A673 (cell line): ENCODE results near the gene PYGM. TPM values are rescaled to one million over a fixed set of nuclear protein-coding genes. Genes with fewer than 3 reads are reported as not detected.

ENCODE experiments used
- BruUV-seq: library from RNA; stranded (reverse); fragments of 400-500 nt; replicated peaks from 2 replicates; lab custom pipeline; 2021; lab: Mats Ljungman, UMichigan
- CTCF ChIA-PET: fragments of 300-600 bp; sonication (Branson Sonifier 250); formaldehyde crosslinking; loops from one replicate; lab custom pipeline; 2022; ENCODE audit warnings: antibody characterized with exemption; lab: Charles Lee
- POLR2A ChIA-PET: fragments of 300-600 bp; sonication (Branson Sonifier 250); formaldehyde crosslinking; loops from one replicate; lab custom pipeline; 2022; ENCODE audit warnings: antibody characterized with exemption; ENCODE audit not compliant: low non-redundant PET; lab: Charles Lee
- DNase-seq: peaks from one replicate; pipeline ENCODE4 v3.0.0-alpha.2; 2015; ENCODE audit warnings: low spot score
- H3K27ac ChIP-seq: fragments of 200-600 bp; sonication (generic); 2 replicates; pipeline ENCODE4 v1.5.1; 2016; ENCODE audit warnings: mixed run types, low read depth, mild to moderate bottlenecking, mixed read lengths, antibody characterized with exemption, low read length; ENCODE audit not compliant: poor library complexity, severe bottlenecking
- H3K27me3 ChIP-seq: fragments of 200-600 bp; sonication (generic); replicated peaks from 2 replicates; pipeline ENCODE4 v1.6.1; 2017; ENCODE audit warnings: mixed run types, low read depth, mild to moderate bottlenecking, mixed read lengths, antibody characterized with exemption, low read length; ENCODE audit not compliant: insufficient read depth, poor library complexity
- H3K36me3 ChIP-seq: fragments of 200-600 bp; sonication (generic); 2 replicates; pipeline ENCODE4 v1.6.1; 2016; ENCODE audit warnings: mixed run types, mild to moderate bottlenecking, mixed read lengths, antibody characterized with exemption, low read length; ENCODE audit not compliant: insufficient read depth, poor library complexity, severe bottlenecking
- H3K4me1 ChIP-seq: fragments of 200-600 bp; sonication (generic); 2 replicates; pipeline ENCODE4 v1.6.1; 2017; ENCODE audit warnings: mixed run types, mild to moderate bottlenecking, mixed read lengths, antibody characterized with exemption, low read length; ENCODE audit not compliant: insufficient read depth, poor library complexity, severe bottlenecking
- H3K4me3 ChIP-seq: fragments of 200-600 bp; sonication (generic); 2 replicates; pipeline ENCODE4 v1.5.1; 2016; ENCODE audit warnings: low read depth, mixed run types, mild to moderate bottlenecking, mixed read lengths, low read length; ENCODE audit not compliant: poor library complexity, severe bottlenecking
- H3K9me3 ChIP-seq: fragments of 200-600 bp; sonication (generic); 2 replicates; pipeline ENCODE4 v1.6.1; 2016; ENCODE audit warnings: mixed run types, low read depth, mild to moderate bottlenecking, mixed read lengths, antibody characterized with exemption, low read length; ENCODE audit not compliant: poor library complexity, severe bottlenecking
- EZH2 ChIP-seq: fragments of 200-600 bp; sonication (generic); IDR thresholded peaks from 2 replicates; pipeline ENCODE4 v1.6.1; 2017; ENCODE audit warnings: borderline replicate concordance, low read depth, mild to moderate bottlenecking, mixed read lengths, antibody characterized with exemption, low read length; ENCODE audit not compliant: poor library complexity, severe bottlenecking
- intact Hi-C: fragments of 100-400 bp; cut with micrococcal nuclease; formaldehyde crosslinking; loops from one replicate; pipeline ENCODE4 v1.10.0; 2022; ENCODE audit not compliant: unreplicated experiment
- total RNA-seq: library from RNA; stranded (reverse); gene quantifications from 2 replicates; pipeline ENCODE4 v1.2.3, GENCODE V29; 2021
- TF ChIP-seq, protein P1 (sequence below): fragments of 300-800, 200-600 bp; sonication (generic); conservative IDR thresholded peaks from 2 replicates; pipeline ENCODE4 v1.5.1; 2017; ENCODE audit warnings: low read depth, mild to moderate bottlenecking, antibody characterized with exemption, low read length, moderate library complexity, mixed read lengths

PYGM gene
- total RNA-seq, 1 experiment from 2014 or later, result 2.4 TPM

DNA sequence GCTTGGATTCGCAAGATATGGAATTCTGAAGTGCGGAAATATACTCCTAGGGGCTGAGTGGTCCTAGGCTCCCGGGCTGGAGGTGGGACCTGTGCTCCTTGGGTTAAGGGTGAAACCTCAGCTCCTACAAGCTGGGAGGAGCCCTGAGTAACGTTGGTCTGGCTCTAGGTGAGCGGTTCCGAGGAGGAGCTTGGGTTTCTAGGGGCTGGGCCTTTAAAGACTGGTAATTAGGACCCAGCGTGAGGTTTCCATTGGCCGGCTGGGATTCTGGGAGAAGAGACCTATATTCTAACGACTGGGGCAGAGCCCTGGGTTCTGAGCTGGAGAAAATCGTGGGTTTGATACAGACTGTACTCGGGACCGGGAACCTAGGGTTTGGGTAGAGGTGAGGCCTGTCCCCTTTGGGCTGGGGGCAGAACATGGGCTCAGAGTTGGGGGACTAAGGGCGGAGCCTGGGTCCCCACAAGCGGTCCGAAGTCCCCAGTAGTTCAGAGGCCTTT, 44.1 kb upstream of the PYGM start:
- no peaks in the 10 kb centered on the region for H3K9me3 ChIP-seq
- peak overlapping the region; percentile 56 for H3K4me3 ChIP-seq
- peak overlapping the region; percentile 79 for H3K27ac ChIP-seq
- H3K36me3 ChIP-seq, result peaks cover 6% of the 10 kb centered on the region
- no peak for DNase-seq
- TF ChIP-seq, protein P1, sequence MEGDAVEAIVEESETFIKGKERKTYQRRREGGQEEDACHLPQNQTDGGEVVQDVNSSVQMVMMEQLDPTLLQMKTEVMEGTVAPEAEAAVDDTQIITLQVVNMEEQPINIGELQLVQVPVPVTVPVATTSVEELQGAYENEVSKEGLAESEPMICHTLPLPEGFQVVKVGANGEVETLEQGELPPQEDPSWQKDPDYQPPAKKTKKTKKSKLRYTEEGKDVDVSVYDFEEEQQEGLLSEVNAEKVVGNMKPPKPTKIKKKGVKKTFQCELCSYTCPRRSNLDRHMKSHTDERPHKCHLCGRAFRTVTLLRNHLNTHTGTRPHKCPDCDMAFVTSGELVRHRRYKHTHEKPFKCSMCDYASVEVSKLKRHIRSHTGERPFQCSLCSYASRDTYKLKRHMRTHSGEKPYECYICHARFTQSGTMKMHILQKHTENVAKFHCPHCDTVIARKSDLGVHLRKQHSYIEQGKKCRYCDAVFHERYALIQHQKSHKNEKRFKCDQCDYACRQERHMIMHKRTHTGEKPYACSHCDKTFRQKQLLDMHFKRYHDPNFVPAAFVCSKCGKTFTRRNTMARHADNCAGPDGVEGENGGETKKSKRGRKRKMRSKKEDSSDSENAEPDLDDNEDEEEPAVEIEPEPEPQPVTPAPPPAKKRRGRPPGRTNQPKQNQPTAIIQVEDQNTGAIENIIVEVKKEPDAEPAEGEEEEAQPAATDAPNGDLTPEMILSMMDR, result no peak
- TF ChIP-seq EZH2, result no peak
- TSS peak; percentile 49 for BruUV-seq
- H3K27me3 ChIP-seq, result no peaks in the 10 kb centered on the region
- CTCF ChIA-PET, result no interaction called here
- H3K4me1 ChIP-seq, result peaks cover 25% of the 10 kb centered on the region
- intact Hi-C loops, result no loop called here
- POLR2A ChIA-PET, result interaction anchor here (0.7 kb wide), 1 partner anchor 300 kb away, joined by 3 read pairs; no protein-coding TSS in a partner anchor

DNA sequence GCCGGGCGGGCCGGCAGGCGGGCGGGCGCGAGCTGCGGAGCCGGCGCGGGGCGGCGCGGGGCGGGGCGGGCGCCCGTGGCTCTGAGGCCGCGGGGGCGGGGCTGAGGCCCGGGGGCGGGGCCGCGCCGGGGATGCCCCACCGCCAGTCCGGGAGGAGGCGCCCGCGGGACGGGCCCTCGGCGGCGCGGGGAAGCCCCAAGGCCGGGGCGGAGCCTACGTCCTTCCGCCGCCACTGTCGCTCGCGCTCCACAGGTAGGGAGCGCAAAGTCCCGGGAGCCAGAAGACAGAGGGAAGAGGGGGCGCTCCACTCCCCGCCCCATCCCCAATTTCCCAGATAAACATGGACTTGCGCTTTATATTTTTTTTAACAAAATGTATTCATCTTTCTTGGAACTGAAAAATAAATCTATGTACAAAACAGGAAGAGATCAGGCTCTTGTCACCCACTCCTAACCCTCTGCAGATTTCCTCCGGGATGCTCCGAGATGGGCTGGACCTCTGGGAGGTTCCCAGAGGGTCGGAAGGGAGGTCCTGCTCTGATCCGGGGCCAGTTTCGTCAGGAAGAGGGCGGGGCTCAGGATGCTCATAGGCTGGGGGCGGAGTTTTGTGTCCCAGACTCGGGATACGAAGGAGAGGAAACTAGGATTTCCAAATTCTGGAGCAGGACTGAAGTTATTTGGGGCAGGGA, 43.5 kb upstream of the PYGM start, which contains the start of gene MAP4K2:
Gene MAP4K2 (minus strand): TSS at position 57 of the 688 bp plus-strand sequence. CDS start 65 bp downstream, outside the sequence.
- BruUV-seq, result no TSS peak
- CTCF ChIA-PET, result no interaction called here

DNA sequence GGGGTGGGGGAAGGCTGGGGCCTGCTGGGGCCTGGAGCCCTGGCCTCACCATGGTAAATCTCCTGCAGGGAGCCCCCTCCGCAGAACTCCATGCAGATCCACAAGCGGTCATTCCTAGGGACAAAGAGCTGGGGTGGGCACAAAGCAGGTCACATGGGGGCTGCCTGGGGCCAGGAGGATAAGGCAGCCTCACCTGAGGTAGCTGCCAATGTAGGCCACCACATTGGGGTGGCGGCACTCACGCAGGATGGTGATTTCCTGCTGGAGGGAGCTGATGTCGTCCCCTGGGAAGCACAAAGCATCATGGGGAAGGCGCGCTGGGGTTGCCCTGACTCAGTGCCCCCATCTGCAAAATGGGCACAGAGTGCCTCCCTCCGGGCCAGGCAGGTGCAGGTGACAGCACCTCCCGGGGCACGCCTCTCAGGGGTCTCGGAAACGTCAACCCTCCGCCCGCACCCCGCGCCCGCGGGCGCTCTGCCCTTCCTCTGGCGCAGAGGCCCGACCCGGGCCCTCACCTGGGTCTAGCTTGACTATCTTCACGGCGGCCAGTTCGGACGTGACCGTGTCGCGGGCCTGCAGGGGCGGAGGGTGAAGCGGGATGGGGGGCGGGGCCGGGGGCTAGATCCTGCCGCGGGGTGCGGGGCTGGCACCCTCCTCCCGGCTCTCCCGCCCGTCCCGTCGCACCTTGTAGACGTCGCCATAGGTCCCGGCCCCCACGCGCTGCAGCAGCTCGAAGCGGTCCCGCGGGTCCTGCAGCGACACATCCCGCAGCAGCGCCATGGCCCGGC, 42.8 kb upstream of the PYGM start:
- no peaks in the 10 kb centered on the region for H3K27me3 ChIP-seq
- POLR2A ChIA-PET, result no interaction called here
- peaks cover 23% of the 10 kb centered on the region for H3K4me1 ChIP-seq
- H3K36me3 ChIP-seq, result peaks cover 6% of the 10 kb centered on the region
- no peak for DNase-seq
- H3K9me3 ChIP-seq, result no peaks in the 10 kb centered on the region
- H3K4me3 ChIP-seq, result peak overlapping the region; percentile 56
- TF ChIP-seq, protein P1, result no peak
- TF ChIP-seq EZH2, result no peak
- intact Hi-C loops, result no loop called here
- no TSS peak for BruUV-seq
- CTCF ChIA-PET, result no interaction called here
- H3K27ac ChIP-seq, result peak overlapping the region; percentile 85

More for the DNA sequence above, 43.5 kb upstream of the PYGM start, which contains the start of gene MAP4K2:
- H3K4me1 ChIP-seq, result peaks cover 23% of the 10 kb centered on the region
- TF ChIP-seq EZH2, result no peak
- TF ChIP-seq, protein P1, result peak; percentile 45
- no peaks in the 10 kb centered on the region for H3K27me3 ChIP-seq
- intact Hi-C loops, result no loop called here
- H3K4me3 ChIP-seq, result peak within 1 kb of the TSS; percentile 56
- no peaks in the 10 kb centered on the region for H3K9me3 ChIP-seq
- H3K27ac ChIP-seq, result peak within 1 kb of the TSS; percentile 85
- POLR2A ChIA-PET, result interaction anchor here (0.7 kb wide), 1 partner anchor 301 kb away, joined by 3 read pairs; no protein-coding TSS in a partner anchor
- H3K36me3 ChIP-seq, result peaks cover 6% of the 10 kb centered on the region
- peak; percentile 94 for DNase-seq
